HCT116 (cell line): Measurements from ENCODE around the gene ZMYM5. TPM values are rescaled to one million over a fixed set of nuclear protein-coding genes. Genes with fewer than 3 reads are reported as not detected.

Experiments used
- ATAC-seq: fragments of 200-7000 bp; cut with Tn5 transposase; 2 replicates; pipeline ENCODE4 v1.9.1; 2020; ENCODE audit warnings: mild to moderate bottlenecking, moderate library complexity
- Bru-seq: library from RNA; stranded (reverse); fragments of 400-500 nt; gene quantifications from one replicate; lab custom pipeline; 2021; lab: Mats Ljungman, UMichigan
- BruChase-seq, 2 experiments: library from RNA; stranded (reverse); fragments of 400-500 nt; gene quantifications; one replicate each; lab custom pipeline; 2021; lab: Mats Ljungman, UMichigan
- BruUV-seq: library from RNA; stranded (reverse); fragments of 400-500 nt; replicated peaks from 2 replicates; lab custom pipeline; 2021; lab: Mats Ljungman, UMichigan
- CTCF ChIA-PET: fragments of 300-600 bp; sonication (Branson Sonifier 250); formaldehyde crosslinking; loops from one replicate; lab custom pipeline; 2021; ENCODE audit warnings: antibody characterized with exemption; lab: Charles Lee
- POLR2A ChIA-PET: fragments of 300-600, 350-600 bp; sonication (Branson Sonifier 250); formaldehyde crosslinking; loops from one replicate; lab custom pipeline; 2021; ENCODE audit warnings: antibody characterized with exemption; lab: Charles Lee
- RAD21 ChIA-PET, 2 experiments: fragments of 300-600 bp; sonication (Branson Sonifier 250); formaldehyde crosslinking; loops; one replicate each; lab custom pipeline; 2023; ENCODE audit warnings: low total read pairs in 2 of 2; ENCODE audit not compliant: uncharacterized antibody in 2 of 2, unreplicated experiment in 2 of 2, low non-redundant PET in 1 of 2; lab: Charles Lee
- DNase-seq: peaks from one replicate; pipeline ENCODE4 v3.0.0-alpha.2; 2010; ENCODE audit warnings: low read depth, low spot score
- H2AFZ ChIP-seq: fragments of 200-600 bp; shearing (Covaris generic), sonication (generic); 2 replicates; pipeline ENCODE4 v1.6.1; 2017; ENCODE audit warnings: low read depth, mixed run types, mixed read lengths, antibody characterized with exemption, low read length; ENCODE audit not compliant: poor library complexity, severe bottlenecking
- H3K27ac ChIP-seq: 2 replicates; pipeline ENCODE4 v1.5.1; 2012; ENCODE audit warnings: low read depth, low read length
- H3K27me3 ChIP-seq: fragments of 200-600 bp; sonication (generic); 2 replicates; pipeline ENCODE4 v1.6.1; 2016; ENCODE audit warnings: mixed run types, low read length, mixed read lengths; ENCODE audit not compliant: insufficient read depth
- H3K36me3 ChIP-seq, 2 experiments: fragments of 200-500 bp in 1 of 2; fragments of 200-600 bp in 1 of 2; sonication (Bioruptor generic) in 1 of 2; sonication (generic) in 1 of 2; 2 replicates each; pipeline versions ENCODE4 v1.5.1 to v1.6.1; 2014 to 2016; ENCODE audit warnings: low read length in 2 of 2, inconsistent platforms in 1 of 2, mixed read lengths in 1 of 2, mixed run types in 1 of 2; ENCODE audit not compliant: insufficient read depth in 2 of 2, control insufficient read depth in 1 of 2
- H3K4me1 ChIP-seq, 2 experiments: fragments of 200-600 bp in 1 of 2; sonication (generic) in 1 of 2; 2 replicates each; pipeline versions ENCODE4 v1.5.1 to v1.6.1; 2012 to 2017; ENCODE audit warnings: low read length in 2 of 2, inconsistent platforms in 1 of 2, mild to moderate bottlenecking in 1 of 2, mixed read lengths in 1 of 2, mixed run types in 1 of 2, moderate library complexity in 1 of 2; ENCODE audit not compliant: insufficient read depth in 2 of 2, control insufficient read depth in 1 of 2
- H3K4me2 ChIP-seq: fragments of 200-600 bp; sonication (generic); 2 replicates; pipeline ENCODE4 v1.6.1; 2017; ENCODE audit warnings: mixed run types, low read length, mixed read lengths
- H3K4me3 ChIP-seq, 2 experiments: fragments of 200-600 bp in 1 of 2; sonication (generic) in 1 of 2; replicated peaks in 1 of 2; 2 replicates each; pipeline ENCODE4 v1.5.1; 2011 to 2016; ENCODE audit warnings: low read length in 2 of 2, control low read depth in 1 of 2, low read depth in 1 of 2, mild to moderate bottlenecking in 1 of 2, mixed read lengths in 1 of 2, mixed run types in 1 of 2
- H3K79me2 ChIP-seq: fragments of 200-600 bp; sonication (generic); 2 replicates; pipeline ENCODE4 v1.6.1; 2017; ENCODE audit warnings: mild to moderate bottlenecking, mixed run types, low read length, moderate library complexity, mixed read lengths; ENCODE audit not compliant: insufficient read depth
- H3K9ac ChIP-seq: fragments of 200-600 bp; sonication (generic); 2 replicates; pipeline ENCODE4 v1.6.1; 2016; ENCODE audit warnings: low read length, mixed read lengths
- H3K9me2 ChIP-seq: fragments of 200-600 bp; sonication (generic), shearing (Covaris generic); 2 replicates; pipeline ENCODE4 v1.6.1; 2017; ENCODE audit warnings: mixed run types, mild to moderate bottlenecking, moderate library complexity; ENCODE audit not compliant: insufficient read depth
- H3K9me3 ChIP-seq, 2 experiments: fragments of 200-500 bp in 1 of 2; fragments of 200-600 bp in 1 of 2; sonication (Bioruptor generic) in 1 of 2; sonication (generic) in 1 of 2; 2 replicates each; pipeline ENCODE4 v1.6.1; 2014 to 2017; ENCODE audit warnings: low read length in 2 of 2, mixed read lengths in 2 of 2, inconsistent platforms in 1 of 2, low read depth in 1 of 2, mild to moderate bottlenecking in 1 of 2, mixed run types in 1 of 2, moderate library complexity in 1 of 2; ENCODE audit not compliant: control insufficient read depth in 1 of 2, insufficient read depth in 1 of 2
- H4K20me1 ChIP-seq: fragments of 200-600 bp; sonication (generic), shearing (Covaris generic); 2 replicates; pipeline ENCODE4 v1.6.1; 2017; ENCODE audit warnings: mixed run types, mild to moderate bottlenecking, moderate library complexity; ENCODE audit not compliant: insufficient read depth
- CEBPB ChIP-seq: IDR thresholded peaks from 2 replicates; pipeline ENCODE4 v1.6.1; 2012; ENCODE audit warnings: low read depth
- EGR1 ChIP-seq: IDR thresholded peaks from 2 replicates; pipeline ENCODE4 v1.6.1; 2012; ENCODE audit warnings: low read depth
- EZH2 ChIP-seq: fragments of 200-600 bp; sonication (generic); IDR thresholded peaks from 2 replicates; pipeline ENCODE4 v1.6.1; 2017; ENCODE audit warnings: antibody characterized with exemption, mixed run types
- EZH2phosphoT487 ChIP-seq: fragments of 200-600 bp; IDR thresholded peaks from 2 replicates; pipeline ENCODE4 v1.6.1; 2018; ENCODE audit warnings: antibody characterized with exemption, borderline replicate concordance
- FOSL1 ChIP-seq: IDR thresholded peaks from 2 replicates; pipeline ENCODE4 v1.6.1; 2012; ENCODE audit warnings: low read depth
- JUND ChIP-seq: IDR thresholded peaks from 2 replicates; pipeline ENCODE4 v1.6.1; 2012
- MAX ChIP-seq: IDR thresholded peaks from 2 replicates; pipeline ENCODE4 v1.6.1; 2012
- POLR2A ChIP-seq: IDR thresholded peaks from 2 replicates; pipeline ENCODE4 v1.7.0; 2011; ENCODE audit warnings: borderline replicate concordance; ENCODE audit not compliant: insufficient read depth, insufficient read length; ENCODE audit errors: extremely low read depth
- POLR2AphosphoS5 ChIP-seq: IDR thresholded peaks from 2 replicates; pipeline ENCODE4 v1.6.1; 2011; ENCODE audit warnings: mild to moderate bottlenecking, low read depth, low read length, moderate library complexity
- RAD21 ChIP-seq: IDR thresholded peaks from 2 replicates; pipeline ENCODE4 v1.6.1; 2012; ENCODE audit warnings: low read depth, mild to moderate bottlenecking
- REST ChIP-seq: IDR thresholded peaks from 2 replicates; pipeline ENCODE4 v1.6.1; 2012; ENCODE audit warnings: low read depth
- SIN3A ChIP-seq: IDR thresholded peaks from 2 replicates; pipeline ENCODE4 v1.6.1; 2012; ENCODE audit warnings: low read depth
- SP1 ChIP-seq: IDR thresholded peaks from 2 replicates; pipeline ENCODE4 v1.6.1; 2012; ENCODE audit warnings: low read depth
- SRF ChIP-seq: IDR thresholded peaks from 2 replicates; pipeline ENCODE4 v1.6.1; 2012; ENCODE audit warnings: low read depth
- TCF7L2 ChIP-seq: IDR thresholded peaks from 2 replicates; pipeline ENCODE4 v1.7.0; 2011; ENCODE audit warnings: borderline replicate concordance, inconsistent platforms; ENCODE audit not compliant: insufficient read depth, insufficient read length; ENCODE audit errors: extremely low read depth
- YY1 ChIP-seq: IDR thresholded peaks from 2 replicates; pipeline ENCODE4 v1.6.1; 2011; ENCODE audit warnings: low read length, low read depth, moderate library complexity, mild to moderate bottlenecking; ENCODE audit not compliant: insufficient replicate concordance; ENCODE audit errors: extremely low read depth
- ZFX ChIP-seq: fragments of 450-650 bp; IDR thresholded peaks from 2 replicates; pipeline ENCODE4 v1.6.1; 2017
- ZNF274 ChIP-seq: fragments of 200-500 bp; sonication (Bioruptor generic); IDR thresholded peaks from 2 replicates; pipeline ENCODE4 v1.6.1; 2014; ENCODE audit warnings: mild to moderate bottlenecking, low read depth, low read length, inconsistent platforms
- intact Hi-C: fragments of 100-400 bp; cut with micrococcal nuclease; formaldehyde crosslinking; loops from 2 replicates; pipeline ENCODE4 v1.10.0; 2022
- long read RNA-seq: library from polyadenylated mRNA; unstranded; transcript quantifications from one replicate; pipeline ENCODE4 v2.0.0, GENCODE V29; 2021; ENCODE audit not compliant: unreplicated experiment
- polyA plus RNA-seq: library from polyadenylated mRNA; unstranded; fragments of >200 nt; gene quantifications from 2 replicates; pipeline ENCODE4 v1.2.1, GENCODE V29; 2012; ENCODE audit warnings: missing spikeins
- total RNA-seq: library from RNA; stranded (reverse); gene quantifications from one replicate; pipeline ENCODE4 v1.2.1, GENCODE V29; 2021; ENCODE audit not compliant: unreplicated experiment
- TF ChIP-seq, protein P1 (sequence below), 3 experiments: fragments of 200-600 bp in 1 of 3; sonication (generic) in 1 of 3; IDR thresholded peaks in 2 of 3; conservative IDR thresholded peaks in 1 of 3; 2 replicates each; pipeline ENCODE4 v1.5.1; 2012 to 2017; ENCODE audit warnings: low read depth in 2 of 3, low read length in 2 of 3, antibody characterized with exemption in 1 of 3, borderline replicate concordance in 1 of 3, control low read depth in 1 of 3, mild to moderate bottlenecking in 1 of 3, mixed read lengths in 1 of 3, mixed run types in 1 of 3, moderate library complexity in 1 of 3; ENCODE audit not compliant: insufficient read depth in 1 of 3

Gene ZMYM5
- 9.6 TPM for total RNA-seq
- polyA plus RNA-seq = 2.6 and 4.9 TPM in 2 replicates
- Bru-seq, nascent RNA = percentile 79 among the genes with signal in this experiment
- BruChase-seq, experiment 1, labeled RNA remaining after a 6-hour chase = percentile 66 among the genes with signal in this experiment
- BruChase-seq, experiment 2, labeled RNA remaining after a 2-hour chase = percentile 72 among the genes with signal in this experiment
- long read RNA-seq, partial matches to known transcripts = 4 of 21 reads
- long read RNA-seq, other reads (novel, unspliced or antisense) = 12 of 21 reads

DNA sequence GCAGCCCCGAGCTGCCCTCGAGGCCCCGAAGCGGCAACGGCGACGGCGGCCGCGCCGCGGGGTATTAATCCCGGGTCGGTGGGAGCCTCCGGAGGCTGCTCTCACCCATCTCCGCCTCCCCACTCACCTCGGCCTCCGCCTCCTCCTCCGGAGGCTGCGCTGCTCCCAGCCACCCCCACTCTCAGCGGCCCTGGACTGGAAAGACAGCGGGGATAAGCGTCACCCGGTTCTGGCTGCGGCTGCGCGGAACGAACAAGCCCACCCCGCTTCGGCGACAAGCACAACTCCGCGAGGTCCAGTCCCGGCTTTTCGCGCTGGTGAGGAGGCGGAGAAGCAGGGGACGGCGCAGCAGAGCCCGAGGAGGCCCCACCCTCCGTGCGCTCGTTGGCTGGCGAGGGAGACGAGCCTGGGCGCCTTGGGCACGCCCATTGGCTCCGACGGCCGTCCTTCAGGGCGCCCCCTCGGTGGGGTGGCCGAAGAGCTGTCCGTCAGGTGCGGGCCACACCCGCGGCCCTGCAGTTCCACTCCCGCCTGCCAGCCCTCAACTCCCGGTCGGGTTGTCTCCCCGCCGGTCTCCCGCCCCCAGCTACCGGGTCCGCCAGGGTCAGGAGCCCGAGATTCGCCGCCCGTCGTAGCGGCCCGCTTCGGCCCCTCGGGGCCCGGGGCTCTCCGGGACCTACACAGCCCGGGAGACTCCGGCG is at the start of gene ZMYM5:
TSS of gene ZMYM5 (minus strand) at position 327 of the 701 bp plus-strand sequence. CDS start 11,469 bp downstream, outside the sequence.
- Histone ChIP-seq H3K36me3 (no peaks in the 10 kb centered on the region; a peak in 1 of 4 replicates), H3K9me2 (no peaks in the 10 kb centered on the region), H3K27ac (peak within 1 kb of the TSS; percentile 98), H4K20me1 (no peaks in the 10 kb centered on the region), H3K4me1 (peaks cover 23 to 41% of the 10 kb centered on the region in 2 experiments), H3K4me2 (peak within 1 kb of the TSS; percentile 92), H3K9ac (peak within 1 kb of the TSS; percentile 85), H3K27me3 (no peaks in the 10 kb centered on the region), H2AFZ (no peak within 1 kb of the TSS), H3K4me3 (peak within 1 kb of the TSS; percentile 79 to 90), H3K9me3 (no peaks in the 10 kb centered on the region), H3K79me2 (peaks cover 43% of the 10 kb centered on the region)
- ATAC-seq (peak; percentile 88), DNase-seq (peak; percentile 95)
- TF ChIP-seq SRF = no peak
- no peak for TF ChIP-seq YY1
- TF ChIP-seq EGR1 = peak; percentile 60; the same call in 1 of the 2 replicates
- no peak for TF ChIP-seq EZH2phosphoT487
- TF ChIP-seq EZH2 = no peak
- no peak for TF ChIP-seq SIN3A
- TF ChIP-seq ZNF274 = no peak
- TF ChIP-seq MAX = no peak
- TF ChIP-seq CEBPB = no peak
- TF ChIP-seq POLR2AphosphoS5 = peak; percentile 79
- TF ChIP-seq REST = no peak
- TF ChIP-seq FOSL1 = no peak
- TF ChIP-seq, protein P1, sequence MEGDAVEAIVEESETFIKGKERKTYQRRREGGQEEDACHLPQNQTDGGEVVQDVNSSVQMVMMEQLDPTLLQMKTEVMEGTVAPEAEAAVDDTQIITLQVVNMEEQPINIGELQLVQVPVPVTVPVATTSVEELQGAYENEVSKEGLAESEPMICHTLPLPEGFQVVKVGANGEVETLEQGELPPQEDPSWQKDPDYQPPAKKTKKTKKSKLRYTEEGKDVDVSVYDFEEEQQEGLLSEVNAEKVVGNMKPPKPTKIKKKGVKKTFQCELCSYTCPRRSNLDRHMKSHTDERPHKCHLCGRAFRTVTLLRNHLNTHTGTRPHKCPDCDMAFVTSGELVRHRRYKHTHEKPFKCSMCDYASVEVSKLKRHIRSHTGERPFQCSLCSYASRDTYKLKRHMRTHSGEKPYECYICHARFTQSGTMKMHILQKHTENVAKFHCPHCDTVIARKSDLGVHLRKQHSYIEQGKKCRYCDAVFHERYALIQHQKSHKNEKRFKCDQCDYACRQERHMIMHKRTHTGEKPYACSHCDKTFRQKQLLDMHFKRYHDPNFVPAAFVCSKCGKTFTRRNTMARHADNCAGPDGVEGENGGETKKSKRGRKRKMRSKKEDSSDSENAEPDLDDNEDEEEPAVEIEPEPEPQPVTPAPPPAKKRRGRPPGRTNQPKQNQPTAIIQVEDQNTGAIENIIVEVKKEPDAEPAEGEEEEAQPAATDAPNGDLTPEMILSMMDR (IDR thresholded peaks at IDR 0.05 in 2 of 3, conservative IDR thresholded peaks at IDR 0.05 in 1 of 3; ENCODE audit: borderline replicate concordance in 1 of 3, insufficient read depth in 1 of 3, low read depth in 2 of 3, low read length in 2 of 3) = no peak
- TF ChIP-seq POLR2A = peak; percentile 19
- TF ChIP-seq ZFX = peak; percentile 82
- no peak for TF ChIP-seq TCF7L2
- TF ChIP-seq RAD21 = no peak
- TF ChIP-seq JUND = peak; percentile 40; the same call in 1 of the 2 replicates
- TF ChIP-seq SP1 = peak; percentile 97
- ChIA-PET RAD21 (interaction anchor here in 1 of 2 experiments (0.7 kb wide), 1 partner anchor 13 kb away, joined by 3 read pairs; no protein-coding TSS in a partner anchor), POLR2A (interaction anchor here (0.6 to 1.8 kb wide), 8 partner anchors 10 to 81 kb away, joined by 3 to 11 read pairs (median 4); partner anchors contain the start of gene PSPC1), CTCF (interaction anchor here (0.9 to 1.3 kb wide), 2 partner anchors 11 to 122 kb away, joined by 3 to 4 read pairs; no protein-coding TSS in a partner anchor)
- BruUV-seq = no TSS peak
- intact Hi-C loops = no loop called here
